HTR-8/SVneo (cell line): ENCODE results near the gene GRK1.
"Not testable (repeated sequence)": the region's sequence is repeated elsewhere in the genome, so short reads cannot be mapped to it uniquely, and the experiment has no call there.

Experiments used
- DNase-seq: peaks from one replicate; pipeline ENCODE4 v3.0.0; 2011; ENCODE audit warnings: low spot score, mixed read lengths; ENCODE audit not compliant: insufficient read length
- FAIRE-seq: peaks from 2 replicates; lab custom pipeline; 2011; peaks lifted over from hg19 to GRCh38; lab: Jason Lieb, UNC

The GRK1 gene

GRCh38 chr13:113666951-113667701 is at the start of gene GRK1:
Gene GRK1 (plus strand): TSS chr13:113667219. CDS start chr13:113667387, 168 bp downstream.
- DNase-seq (no peak), FAIRE-seq (no peak)

- FAIRE-seq (no peak), DNase-seq (no peak)
Measured at GRCh38 chr13:113617961-113618360, 49.1 kb upstream of the GRK1 start.

- FAIRE-seq, result no peak
- no peak for DNase-seq
Measured at GRCh38 chr13:113618455-113618854, 48.6 kb upstream of the GRK1 start.

- FAIRE-seq, result no peak
Measured at GRCh38 chr13:113620036-113620796, 46.8 kb upstream of the GRK1 start.

GRCh38 chr13:113621046-113621445 is 46.0 kb upstream of the GRK1 start:
- FAIRE-seq (no peak), DNase-seq (no peak)

More at GRCh38 chr13:113620036-113620796, 46.8 kb upstream of the GRK1 start:
- no peak for DNase-seq

- not testable (repeated sequence) for FAIRE-seq, DNase-seq
Measured at GRCh38 chr13:113621498-113621897, 45.5 kb upstream of the GRK1 start.

- not testable (repeated sequence) for DNase-seq, FAIRE-seq
Measured at GRCh38 chr13:113621986-113622550, 45.0 kb upstream of the GRK1 start.

GRCh38 chr13:113622791-113623490 is 44.1 kb upstream of the GRK1 start:
- FAIRE-seq (no peak), DNase-seq (no peak)

GRCh38 chr13:113623491-113624234 is 43.4 kb upstream of the GRK1 start:
- no peak for DNase-seq
- FAIRE-seq, result no peak

GRCh38 chr13:113624235-113624587 is 42.8 kb upstream of the GRK1 start:
- FAIRE-seq (no peak), DNase-seq (no peak)

GRCh38 chr13:113624640-113625304 is 42.2 kb upstream of the GRK1 start:
- DNase-seq, FAIRE-seq: not testable (repeated sequence)

- FAIRE-seq, result no peak
- peak; percentile 36 for DNase-seq
Measured at GRCh38 chr13:113625965-113626721, 40.9 kb upstream of the GRK1 start.

GRCh38 chr13:113627136-113627535 is 39.9 kb upstream of the GRK1 start:
- no peak for FAIRE-seq
- no peak for DNase-seq

- FAIRE-seq, result no peak
- DNase-seq, result no peak
Measured at GRCh38 chr13:113628291-113629270, 38.4 kb upstream of the GRK1 start.

GRCh38 chr13:113629866-113630265 is 37.2 kb upstream of the GRK1 start:
- FAIRE-seq, result no peak
- no peak for DNase-seq

- FAIRE-seq, result no peak
- DNase-seq, result no peak
Measured at GRCh38 chr13:113630296-113630695, 36.7 kb upstream of the GRK1 start.

GRCh38 chr13:113630804-113631203 is 36.2 kb upstream of the GRK1 start:
- DNase-seq (no peak), FAIRE-seq (no peak)
